Measurements from ENCODE around the gene TMIGD1.

TMIGD1 gene

GRCh38 chr17:30369995-30370394 is 36.1 kb upstream of the TMIGD1 start:
- no peak overlapping the region for H3K14ac ChIP-seq (ENCODE audit: low read length in 2 of 2)
- H3K27me3 ChIP-seq (ENCODE audit: control insufficient read depth in 1 of 2, insufficient read depth in 1 of 2, low read length in 2 of 2) = no peaks in the 10 kb centered on the region
- no peak overlapping the region for H2BK120ac ChIP-seq (ENCODE audit: low read depth, low read length)
- no peak overlapping the region for H2BK5ac ChIP-seq (ENCODE audit: low read depth, low read length, poor library complexity, severe bottlenecking)
- no peaks in the 10 kb centered on the region for H3K79me1 ChIP-seq (replicated peaks; ENCODE audit: low read length, poor library complexity, severe bottlenecking)
- no peak overlapping the region for H3K9ac ChIP-seq (ENCODE audit: low read length)
- H3K4ac ChIP-seq (ENCODE audit: low read depth in 1 of 2, low read length in 2 of 2) = no peak overlapping the region
- no peak overlapping the region for H3K23ac ChIP-seq (ENCODE audit: low read length in 2 of 2)
- no peak overlapping the region for H3K4me2 ChIP-seq (ENCODE audit: low read length, poor library complexity, severe bottlenecking)
- no peak for DNase-seq
- no peak overlapping the region for H3K4me3 ChIP-seq (ENCODE audit: insufficient read depth in 1 of 2, low read depth in 1 of 2, low read length in 2 of 2)
- no peaks in the 10 kb centered on the region for H3K36me3 ChIP-seq (ENCODE audit: control insufficient read depth in 1 of 2, insufficient read depth in 2 of 2, low read depth in 1 of 2, low read length in 2 of 2)
- H2AK5ac ChIP-seq (ENCODE audit: low read length, severe bottlenecking) = no peak overlapping the region
- H3K4me1 ChIP-seq (ENCODE audit: control insufficient read depth, insufficient read depth, low read depth, low read length) = no peaks in the 10 kb centered on the region
- H3K9me3 ChIP-seq (ENCODE audit: control insufficient read depth, low read length) = no peaks in the 10 kb centered on the region
- H2AFZ ChIP-seq (ENCODE audit: low read depth, low read length) = no peak overlapping the region
- H3K27ac ChIP-seq (ENCODE audit: low read length, poor library complexity, severe bottlenecking) = no peak overlapping the region
- no peak overlapping the region for H3K18ac ChIP-seq (ENCODE audit: low read depth in 1 of 2, low read length in 2 of 2)
- no peak overlapping the region for H4K91ac ChIP-seq (ENCODE audit: low read length)
- no peak overlapping the region for H2BK12ac ChIP-seq (ENCODE audit: low read length in 2 of 2)
- no peak overlapping the region for H2BK15ac ChIP-seq (ENCODE audit: low read depth, poor library complexity, severe bottlenecking)
- H4K8ac ChIP-seq (ENCODE audit: low read length) = no peak overlapping the region

GRCh38 chr17:30368912-30369720 is 35.3 kb upstream of the TMIGD1 start:
- H3K79me1 ChIP-seq (replicated peaks; ENCODE audit: low read length, poor library complexity, severe bottlenecking) = no peaks in the 10 kb centered on the region
- no peak overlapping the region for H2AK5ac ChIP-seq (ENCODE audit: low read length, severe bottlenecking)
- no peak overlapping the region for H2BK15ac ChIP-seq (ENCODE audit: low read depth, poor library complexity, severe bottlenecking)
- no peak overlapping the region for H3K18ac ChIP-seq (ENCODE audit: low read depth in 1 of 2, low read length in 2 of 2)
- DNase-seq = no peak
- H2BK5ac ChIP-seq (ENCODE audit: low read depth, low read length, poor library complexity, severe bottlenecking) = no peak overlapping the region
- no peak overlapping the region for H3K4ac ChIP-seq (ENCODE audit: low read depth in 1 of 2, low read length in 2 of 2)
- H3K4me2 ChIP-seq (ENCODE audit: low read length, poor library complexity, severe bottlenecking) = no peak overlapping the region
- no peak overlapping the region for H3K4me3 ChIP-seq (ENCODE audit: insufficient read depth in 1 of 2, low read depth in 1 of 2, low read length in 2 of 2)
- H3K9me3 ChIP-seq (ENCODE audit: control insufficient read depth, low read length) = no peaks in the 10 kb centered on the region
- H3K27me3 ChIP-seq (ENCODE audit: control insufficient read depth in 1 of 2, insufficient read depth in 1 of 2, low read length in 2 of 2) = no peaks in the 10 kb centered on the region
- H3K14ac ChIP-seq (ENCODE audit: low read length in 2 of 2) = no peak overlapping the region
- WGBS = 83% methylated on average over 12 of the region's 13 CpGs
- no peak overlapping the region for H3K9ac ChIP-seq (ENCODE audit: low read length)
- H4K91ac ChIP-seq (ENCODE audit: low read length) = no peak overlapping the region
- no peaks in the 10 kb centered on the region for H3K4me1 ChIP-seq (ENCODE audit: control insufficient read depth, insufficient read depth, low read depth, low read length)
- H2BK120ac ChIP-seq (ENCODE audit: low read depth, low read length) = no peak overlapping the region
- no peak overlapping the region for H3K27ac ChIP-seq (ENCODE audit: low read length, poor library complexity, severe bottlenecking)
- no peak overlapping the region for H4K8ac ChIP-seq (ENCODE audit: low read length)
- H2AFZ ChIP-seq (ENCODE audit: low read depth, low read length) = no peak overlapping the region
- no peaks in the 10 kb centered on the region for H3K36me3 ChIP-seq (ENCODE audit: control insufficient read depth in 1 of 2, insufficient read depth in 2 of 2, low read depth in 1 of 2, low read length in 2 of 2)
- H2BK12ac ChIP-seq (ENCODE audit: low read length in 2 of 2) = no peak overlapping the region
- no peak overlapping the region for H3K23ac ChIP-seq (ENCODE audit: low read length in 2 of 2)

DNA sequence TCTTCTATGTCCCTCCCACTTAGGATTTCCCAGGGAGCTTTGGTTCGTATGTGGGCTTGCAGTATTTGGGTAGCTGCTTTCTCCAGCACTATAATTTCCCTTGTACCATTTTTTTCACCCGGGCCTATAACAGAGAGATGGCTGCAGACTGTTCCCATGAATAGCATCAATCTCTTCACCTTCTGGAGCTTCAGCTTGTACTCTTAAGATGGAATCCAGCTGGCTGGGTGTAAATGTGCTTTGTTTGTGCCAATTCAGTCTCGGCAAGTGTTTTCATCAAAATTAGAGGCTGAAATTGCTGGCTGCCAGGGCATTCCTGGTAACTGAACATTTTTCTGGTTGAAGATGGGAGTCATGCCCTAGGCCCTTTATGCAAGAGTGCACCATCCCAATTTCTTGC is 32.7 kb upstream of the TMIGD1 start:
- no peak overlapping the region for H3K4me2 ChIP-seq (ENCODE audit: low read length, poor library complexity, severe bottlenecking)
- no peak for DNase-seq
- no peak overlapping the region for H3K23ac ChIP-seq (ENCODE audit: low read length in 2 of 2)
- no peak overlapping the region for H2BK12ac ChIP-seq (ENCODE audit: low read length in 2 of 2)
- H2BK15ac ChIP-seq (ENCODE audit: low read depth, poor library complexity, severe bottlenecking) = no peak overlapping the region
- no peak overlapping the region for H3K4ac ChIP-seq (ENCODE audit: low read depth in 1 of 2, low read length in 2 of 2)
- H3K14ac ChIP-seq (ENCODE audit: low read length in 2 of 2) = no peak overlapping the region
- no peak overlapping the region for H3K18ac ChIP-seq (ENCODE audit: low read depth in 1 of 2, low read length in 2 of 2)
- H3K36me3 ChIP-seq (ENCODE audit: control insufficient read depth in 1 of 2, insufficient read depth in 2 of 2, low read depth in 1 of 2, low read length in 2 of 2) = no peaks in the 10 kb centered on the region
- H4K8ac ChIP-seq (ENCODE audit: low read length) = no peak overlapping the region
- no peak overlapping the region for H3K27ac ChIP-seq (ENCODE audit: low read length, poor library complexity, severe bottlenecking)
- no peak overlapping the region for H2BK5ac ChIP-seq (ENCODE audit: low read depth, low read length, poor library complexity, severe bottlenecking)
- WGBS = 89% methylated on average over 2 of the region's 3 CpGs
- H3K27me3 ChIP-seq (ENCODE audit: control insufficient read depth in 1 of 2, insufficient read depth in 1 of 2, low read length in 2 of 2) = no peaks in the 10 kb centered on the region
- peaks cover 4% of the 10 kb centered on the region for H3K9me3 ChIP-seq (ENCODE audit: control insufficient read depth, low read length)
- H2AFZ ChIP-seq (ENCODE audit: low read depth, low read length) = no peak overlapping the region
- no peak overlapping the region for H2AK5ac ChIP-seq (ENCODE audit: low read length, severe bottlenecking)
- no peak overlapping the region for H3K4me3 ChIP-seq (ENCODE audit: insufficient read depth in 1 of 2, low read depth in 1 of 2, low read length in 2 of 2)
- H2BK120ac ChIP-seq (ENCODE audit: low read depth, low read length) = no peak overlapping the region
- no peaks in the 10 kb centered on the region for H3K4me1 ChIP-seq (ENCODE audit: control insufficient read depth, insufficient read depth, low read depth, low read length)
- H3K79me1 ChIP-seq (replicated peaks; ENCODE audit: low read length, poor library complexity, severe bottlenecking) = no peaks in the 10 kb centered on the region
- H3K9ac ChIP-seq (ENCODE audit: low read length) = no peak overlapping the region
- no peak overlapping the region for H4K91ac ChIP-seq (ENCODE audit: low read length)

DNA sequence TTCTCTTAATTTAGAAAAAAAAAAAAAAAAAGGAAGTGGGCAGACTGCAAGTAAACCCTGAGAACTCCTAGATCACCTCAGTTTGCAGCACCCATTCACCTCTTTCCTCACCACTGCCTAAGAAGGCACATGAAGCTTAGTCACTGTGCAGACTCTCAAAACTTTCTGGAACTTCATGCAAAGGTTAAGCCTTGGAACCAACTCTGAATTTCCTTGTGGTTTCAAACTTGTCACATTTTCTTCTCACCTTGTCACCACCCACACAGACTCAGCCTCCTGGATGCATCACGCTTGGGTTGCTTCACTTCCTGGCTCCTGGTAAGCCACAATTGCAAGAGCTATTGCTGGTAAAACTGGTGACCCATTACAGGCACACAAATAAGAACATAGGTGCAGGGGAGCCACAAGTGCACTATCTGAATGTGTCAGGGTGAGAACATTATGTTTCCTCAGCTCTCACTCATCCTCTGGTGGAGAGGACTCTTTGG is 29.9 kb upstream of the TMIGD1 start:
- H3K23ac ChIP-seq (ENCODE audit: low read length in 2 of 2) = no peak overlapping the region
- H2AFZ ChIP-seq (ENCODE audit: low read depth, low read length) = no peak overlapping the region
- no peaks in the 10 kb centered on the region for H3K36me3 ChIP-seq (ENCODE audit: control insufficient read depth in 1 of 2, insufficient read depth in 2 of 2, low read depth in 1 of 2, low read length in 2 of 2)
- peak; percentile 61 for DNase-seq
- no peak overlapping the region for H2AK5ac ChIP-seq (ENCODE audit: low read length, severe bottlenecking)
- peaks cover 4% of the 10 kb centered on the region for H3K9me3 ChIP-seq (ENCODE audit: control insufficient read depth, low read length)
- no peak overlapping the region for H3K4ac ChIP-seq (ENCODE audit: low read depth in 1 of 2, low read length in 2 of 2)
- H2BK5ac ChIP-seq (ENCODE audit: low read depth, low read length, poor library complexity, severe bottlenecking) = no peak overlapping the region
- H3K4me2 ChIP-seq (ENCODE audit: low read length, poor library complexity, severe bottlenecking) = no peak overlapping the region
- H3K27ac ChIP-seq (ENCODE audit: low read length, poor library complexity, severe bottlenecking) = no peak overlapping the region
- H3K14ac ChIP-seq (ENCODE audit: low read length in 2 of 2) = no peak overlapping the region
- H2BK15ac ChIP-seq (ENCODE audit: low read depth, poor library complexity, severe bottlenecking) = no peak overlapping the region
- no peaks in the 10 kb centered on the region for H3K79me1 ChIP-seq (replicated peaks; ENCODE audit: low read length, poor library complexity, severe bottlenecking)
- 82% methylated on average over 1 of the region's 1 CpG for WGBS
- no peak overlapping the region for H2BK12ac ChIP-seq (ENCODE audit: low read length in 2 of 2)
- H2BK120ac ChIP-seq (ENCODE audit: low read depth, low read length) = no peak overlapping the region
- no peak overlapping the region for H4K91ac ChIP-seq (ENCODE audit: low read length)
- H3K27me3 ChIP-seq (ENCODE audit: control insufficient read depth in 1 of 2, insufficient read depth in 1 of 2, low read length in 2 of 2) = no peaks in the 10 kb centered on the region
- H3K9ac ChIP-seq (ENCODE audit: low read length) = no peak overlapping the region
- no peaks in the 10 kb centered on the region for H3K4me1 ChIP-seq (ENCODE audit: control insufficient read depth, insufficient read depth, low read depth, low read length)
- no peak overlapping the region for H3K18ac ChIP-seq (ENCODE audit: low read depth in 1 of 2, low read length in 2 of 2)
- no peak overlapping the region for H4K8ac ChIP-seq (ENCODE audit: low read length)
- no peak overlapping the region for H3K4me3 ChIP-seq (ENCODE audit: insufficient read depth in 1 of 2, low read depth in 1 of 2, low read length in 2 of 2)

Data from mesenchymal stem cell (in vitro differentiated cells and primary cell).